Measurements from ENCODE around the gene CLDN25.

DNA sequence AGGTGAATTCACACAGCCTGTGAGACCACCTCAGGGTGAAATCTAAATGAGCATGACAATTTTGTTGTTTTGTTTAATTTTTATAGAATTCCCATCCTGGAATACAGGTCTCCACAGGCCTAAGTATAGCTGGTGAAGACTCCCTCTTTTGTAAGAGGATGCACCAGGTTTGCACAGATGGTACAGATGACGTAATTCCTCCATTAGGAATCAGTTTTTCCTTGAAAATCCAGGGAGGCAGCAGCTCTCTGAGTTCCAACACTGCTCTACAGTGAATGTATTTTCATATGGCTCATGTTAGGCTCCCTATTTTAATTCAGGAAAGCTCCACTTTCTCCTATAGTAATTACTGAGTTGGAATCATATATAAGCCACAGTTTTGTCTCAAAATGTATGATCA lies 48.6 kb downstream of the CLDN25 start:
- TF ChIP-seq, protein P1, sequence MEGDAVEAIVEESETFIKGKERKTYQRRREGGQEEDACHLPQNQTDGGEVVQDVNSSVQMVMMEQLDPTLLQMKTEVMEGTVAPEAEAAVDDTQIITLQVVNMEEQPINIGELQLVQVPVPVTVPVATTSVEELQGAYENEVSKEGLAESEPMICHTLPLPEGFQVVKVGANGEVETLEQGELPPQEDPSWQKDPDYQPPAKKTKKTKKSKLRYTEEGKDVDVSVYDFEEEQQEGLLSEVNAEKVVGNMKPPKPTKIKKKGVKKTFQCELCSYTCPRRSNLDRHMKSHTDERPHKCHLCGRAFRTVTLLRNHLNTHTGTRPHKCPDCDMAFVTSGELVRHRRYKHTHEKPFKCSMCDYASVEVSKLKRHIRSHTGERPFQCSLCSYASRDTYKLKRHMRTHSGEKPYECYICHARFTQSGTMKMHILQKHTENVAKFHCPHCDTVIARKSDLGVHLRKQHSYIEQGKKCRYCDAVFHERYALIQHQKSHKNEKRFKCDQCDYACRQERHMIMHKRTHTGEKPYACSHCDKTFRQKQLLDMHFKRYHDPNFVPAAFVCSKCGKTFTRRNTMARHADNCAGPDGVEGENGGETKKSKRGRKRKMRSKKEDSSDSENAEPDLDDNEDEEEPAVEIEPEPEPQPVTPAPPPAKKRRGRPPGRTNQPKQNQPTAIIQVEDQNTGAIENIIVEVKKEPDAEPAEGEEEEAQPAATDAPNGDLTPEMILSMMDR (conservative IDR thresholded peaks at IDR 0.05; ENCODE audit: low read depth, low read length), result no peak
- TF ChIP-seq EZH2phosphoT487 (IDR thresholded peaks at IDR 0.05; ENCODE audit: borderline replicate concordance, low read length), result no peak
